NCI-H2171 treated with DMSO at 0.1 percent for 48 hours (cell line): ENCODE data around the gene GLTP.
"Not testable (repeated sequence)": the region's sequence is repeated elsewhere in the genome, so short reads cannot be mapped to it uniquely, and the experiment has no call there.

ENCODE experiments used
- DNase-seq: peaks from one replicate; lab custom pipeline; 2025; lab: John Stamatoyannopoulos, UW

The GLTP gene, protein sequence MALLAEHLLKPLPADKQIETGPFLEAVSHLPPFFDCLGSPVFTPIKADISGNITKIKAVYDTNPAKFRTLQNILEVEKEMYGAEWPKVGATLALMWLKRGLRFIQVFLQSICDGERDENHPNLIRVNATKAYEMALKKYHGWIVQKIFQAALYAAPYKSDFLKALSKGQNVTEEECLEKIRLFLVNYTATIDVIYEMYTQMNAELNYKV

DNA sequence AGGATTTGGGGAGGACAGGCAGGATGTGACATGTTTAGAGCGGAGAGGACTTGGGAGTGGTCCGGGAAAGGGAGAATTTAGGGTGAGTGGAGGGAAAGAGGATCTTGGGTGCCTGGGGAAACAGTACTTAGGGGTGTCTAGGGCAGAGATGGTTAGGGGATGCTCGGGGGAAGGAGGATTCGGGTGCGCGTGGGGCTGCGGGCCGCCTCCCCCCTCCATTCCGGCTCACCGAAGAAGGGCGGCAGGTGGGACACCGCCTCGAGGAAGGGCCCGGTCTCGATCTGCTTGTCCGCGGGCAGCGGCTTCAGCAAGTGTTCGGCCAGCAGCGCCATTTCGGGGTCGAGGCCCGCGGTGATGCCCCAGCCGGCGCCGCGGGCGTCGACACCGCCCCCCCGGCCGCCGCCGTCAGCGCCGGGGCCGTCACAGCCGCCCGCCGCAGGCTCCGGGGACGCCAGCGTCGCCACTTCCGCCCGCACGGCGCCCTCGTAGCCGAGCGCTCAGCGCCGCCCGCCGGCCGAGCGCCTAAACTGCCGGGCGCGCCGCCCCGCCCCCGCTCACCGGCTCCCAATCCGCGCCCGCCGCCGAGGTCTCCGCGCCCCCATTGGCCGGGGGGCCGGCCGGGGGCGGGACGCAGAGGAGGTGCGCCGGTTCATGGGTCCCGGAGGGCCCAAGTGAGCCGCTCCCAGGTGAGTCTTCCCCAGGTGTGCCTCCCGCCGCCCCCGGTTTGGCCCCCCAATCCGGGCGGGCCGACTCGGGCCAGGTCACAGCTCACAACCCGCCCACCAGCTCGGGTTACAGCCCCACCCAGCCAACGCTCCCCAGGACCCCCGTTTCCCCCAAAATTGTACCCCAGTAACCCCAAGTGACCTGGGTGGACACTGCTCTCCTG is at the start of gene GLTP:
Gene GLTP (minus strand): TSS at position 499 of the 889 bp plus-strand sequence. CDS start 167 bp downstream, at position 332.
- DNase-seq, result peak; percentile 82

DNA sequence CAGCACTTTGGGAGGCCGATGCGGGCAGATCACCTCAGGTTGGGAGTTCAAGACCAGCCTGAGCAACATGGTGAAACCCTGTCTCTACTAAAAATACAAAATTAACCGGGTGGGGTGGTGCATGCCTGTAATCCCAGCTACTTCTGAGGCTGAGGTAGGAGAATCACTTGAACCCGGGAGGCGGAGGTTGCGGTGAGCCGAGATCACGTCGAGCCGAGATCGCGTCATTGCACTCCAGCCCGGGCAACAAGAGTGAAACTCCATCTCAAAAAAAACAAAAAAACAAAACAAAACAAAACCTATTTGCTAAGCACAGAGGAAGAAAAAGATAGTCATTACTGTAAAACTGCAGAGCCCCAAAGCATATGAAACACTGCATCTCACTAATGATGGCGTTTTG is 49.0 kb upstream of the GLTP start:
- DNase-seq, result not testable (repeated sequence)

DNA sequence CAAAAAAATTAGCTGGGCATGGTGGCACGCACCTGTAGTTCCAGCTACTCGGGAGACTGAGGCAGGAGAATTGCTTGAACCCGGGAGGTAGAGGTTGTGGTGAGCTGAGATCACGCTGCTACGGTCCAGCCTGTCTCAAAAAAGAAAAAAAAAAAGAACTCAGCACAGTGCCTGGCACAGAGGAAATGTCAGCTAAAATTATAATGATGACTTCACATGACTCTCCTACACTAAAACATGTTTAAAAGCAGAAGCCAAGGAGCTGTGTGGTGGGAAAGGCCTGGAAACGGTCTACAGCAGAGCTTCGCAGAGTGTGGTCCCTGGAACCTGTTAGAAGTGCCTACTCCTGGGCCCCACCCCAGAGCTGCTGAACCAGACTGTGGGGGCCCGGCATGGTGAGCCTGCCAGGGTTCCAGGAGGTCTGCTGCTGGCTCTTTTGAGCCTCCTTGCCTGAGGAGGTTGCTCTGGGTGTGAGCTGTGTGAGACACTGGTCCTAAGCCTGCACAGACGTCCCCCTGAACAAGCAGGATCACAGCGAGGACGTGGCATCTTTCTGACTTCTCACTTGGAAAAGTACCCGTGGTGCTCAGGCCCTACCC is 47.8 kb upstream of the GLTP start:
- DNase-seq, result no peak

DNA sequence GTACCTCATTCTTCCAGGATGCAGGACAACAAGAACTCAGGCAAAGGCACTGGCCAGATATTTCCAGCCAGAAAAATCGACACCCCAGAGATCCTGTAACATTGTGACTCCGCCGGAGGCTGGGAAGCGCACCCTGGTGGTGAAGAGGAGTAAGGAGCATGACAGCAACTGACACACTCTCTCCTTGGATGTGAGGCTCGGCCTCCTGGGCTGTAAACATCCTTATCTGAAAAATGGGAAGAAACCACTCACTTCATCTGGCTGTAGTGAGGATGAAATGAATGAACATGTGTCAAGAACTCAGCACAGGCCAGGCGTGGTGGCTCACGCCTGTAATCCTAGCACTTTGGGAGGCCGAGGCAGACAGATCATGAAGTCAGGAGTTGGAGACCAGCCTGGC is 47.3 kb upstream of the GLTP start:
- peak; percentile 10 for DNase-seq

DNA sequence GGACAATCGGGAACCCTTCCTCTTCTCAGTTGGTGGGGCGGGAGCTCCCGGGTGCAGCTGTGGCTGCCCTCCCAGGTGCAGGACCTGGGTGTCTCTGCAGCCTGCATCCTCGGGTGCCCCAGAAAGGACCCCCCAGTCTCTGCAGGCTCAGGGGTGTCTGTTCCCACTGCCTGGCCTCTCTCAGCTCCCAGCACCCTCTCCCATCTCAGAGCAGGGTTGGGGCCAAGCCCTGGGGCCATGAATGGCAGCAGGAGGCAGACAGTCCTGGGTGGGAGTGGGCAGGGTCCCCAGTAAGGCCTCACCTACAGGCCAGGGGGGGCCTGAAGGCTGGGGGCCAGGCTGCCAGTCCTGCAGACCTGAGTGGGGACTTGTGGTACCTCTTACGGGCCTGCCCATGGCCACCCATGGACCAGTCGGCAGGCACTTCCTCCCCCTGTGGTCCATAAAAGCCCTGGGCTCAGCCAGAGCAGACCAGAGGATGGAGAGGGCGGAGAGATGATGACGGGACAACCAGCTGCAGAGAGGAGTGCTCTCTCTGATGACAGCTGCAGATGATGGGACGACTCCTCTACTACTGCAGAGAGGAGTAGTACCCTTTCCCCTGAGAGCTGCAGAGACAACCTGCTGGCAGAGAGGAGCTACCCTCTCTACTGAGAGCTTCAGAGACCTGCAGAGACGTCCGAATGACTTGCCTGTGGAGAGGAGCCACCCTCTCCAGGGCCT is 46.3 kb upstream of the GLTP start:
- DNase-seq, result no peak

DNA sequence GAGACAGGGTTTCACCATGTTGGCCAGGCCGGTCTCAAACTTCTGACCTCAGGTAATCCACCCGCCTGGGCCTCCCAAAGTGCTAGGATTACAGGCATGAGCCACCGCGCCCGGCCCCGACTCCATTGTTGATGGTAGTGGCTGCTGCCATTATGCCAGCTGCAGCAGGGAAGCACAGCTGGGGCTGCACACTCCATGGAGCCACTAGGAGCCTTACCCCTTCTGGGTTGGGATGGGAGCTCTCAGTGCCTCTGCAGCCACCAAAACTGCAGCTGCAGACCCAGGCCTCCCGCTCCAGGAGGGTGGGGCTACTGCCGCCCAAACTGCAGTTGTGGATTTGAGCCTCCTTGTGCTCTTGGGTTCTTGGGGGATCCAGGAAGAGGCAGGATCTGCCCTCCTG is 45.7 kb upstream of the GLTP start:
- DNase-seq, result no peak

DNA sequence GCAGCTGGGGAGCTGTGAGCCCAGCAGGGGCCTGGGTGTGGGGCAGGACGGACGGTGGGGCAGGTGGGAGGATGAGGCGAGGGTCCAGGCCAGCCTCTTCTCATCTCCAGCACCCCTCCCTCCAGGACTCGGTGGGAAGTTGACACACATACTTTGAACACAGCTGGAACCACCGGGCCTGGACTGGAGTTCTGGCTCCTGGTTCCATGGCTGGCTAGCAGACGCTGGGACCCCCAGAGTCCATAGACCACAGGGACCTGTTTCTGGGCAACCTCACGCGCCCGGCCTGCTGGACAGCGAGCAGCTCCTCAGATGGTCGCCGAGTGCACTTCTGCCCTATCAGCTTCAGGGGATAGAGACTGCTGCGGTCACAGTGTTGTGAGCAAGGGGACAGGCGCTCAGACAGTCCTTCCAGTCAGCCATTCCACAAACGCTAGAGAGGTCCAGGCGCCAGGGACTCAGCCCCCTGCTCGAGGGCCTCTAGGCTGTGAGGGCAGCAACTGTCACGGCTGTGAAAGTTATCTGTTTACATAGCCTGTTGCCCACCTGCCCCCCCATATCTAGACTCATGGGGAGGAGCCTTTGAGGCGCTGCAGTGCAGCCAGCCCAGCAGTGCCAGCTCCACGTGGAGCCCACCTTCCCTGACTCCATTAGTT is 45.0 kb upstream of the GLTP start:
- DNase-seq, result no peak

DNA sequence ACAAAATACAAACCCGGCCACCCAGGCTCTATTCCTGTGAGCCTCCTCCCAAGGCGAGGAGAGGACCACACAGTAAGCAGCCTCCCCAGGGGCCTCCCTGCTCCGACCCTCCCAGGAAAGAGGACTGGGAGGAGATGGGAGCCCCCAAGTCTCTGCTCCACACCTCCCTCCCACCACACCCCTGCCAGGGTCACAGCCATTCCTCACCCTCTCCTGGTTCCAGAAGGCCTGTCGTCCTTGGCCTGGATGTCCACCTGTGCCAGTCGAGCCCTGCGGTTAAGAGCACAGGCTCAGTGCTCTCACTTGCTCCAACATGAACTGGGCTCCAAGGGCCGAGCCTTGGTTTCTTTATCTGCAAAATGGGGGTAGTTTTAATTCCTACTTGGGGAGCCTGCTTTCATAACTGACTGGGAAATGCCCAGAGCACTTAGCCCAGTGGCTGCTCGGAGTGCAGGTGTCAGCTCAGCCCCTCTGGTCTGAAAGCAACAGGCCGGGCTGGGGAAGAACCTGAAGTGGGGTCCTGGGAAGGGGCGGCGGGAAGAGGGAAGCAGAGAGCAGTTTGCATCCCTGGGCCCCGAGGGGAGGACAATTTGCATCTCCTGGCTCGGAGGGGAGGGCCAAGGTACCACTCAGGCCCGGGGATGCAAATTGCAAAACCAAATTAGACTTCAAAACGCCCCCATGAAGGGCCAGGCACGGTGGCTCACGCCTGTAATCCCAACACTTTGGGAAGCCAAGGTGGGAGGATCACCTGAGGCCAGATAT is 43.3 kb upstream of the GLTP start:
- no peak for DNase-seq

DNA sequence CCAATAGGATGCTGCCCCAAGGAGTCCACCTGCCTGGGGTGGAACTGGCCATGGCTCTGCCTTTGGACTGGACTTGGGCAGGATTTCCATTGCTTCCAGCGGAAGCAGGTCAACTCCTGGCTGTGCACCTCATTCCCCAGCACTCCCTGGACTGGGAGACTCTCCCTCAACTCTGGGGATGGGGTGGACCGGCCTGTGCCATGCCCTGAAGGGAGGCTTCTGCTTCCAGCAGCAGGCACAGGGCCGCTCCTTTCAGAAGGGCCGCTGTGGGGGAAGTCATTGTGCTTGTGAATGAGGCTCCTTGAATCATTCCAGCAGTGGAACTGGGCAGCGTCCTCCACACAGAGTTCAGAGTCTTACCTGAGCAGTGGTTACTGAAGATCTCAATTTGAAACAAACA is 42.7 kb upstream of the GLTP start:
- DNase-seq, result no peak

DNA sequence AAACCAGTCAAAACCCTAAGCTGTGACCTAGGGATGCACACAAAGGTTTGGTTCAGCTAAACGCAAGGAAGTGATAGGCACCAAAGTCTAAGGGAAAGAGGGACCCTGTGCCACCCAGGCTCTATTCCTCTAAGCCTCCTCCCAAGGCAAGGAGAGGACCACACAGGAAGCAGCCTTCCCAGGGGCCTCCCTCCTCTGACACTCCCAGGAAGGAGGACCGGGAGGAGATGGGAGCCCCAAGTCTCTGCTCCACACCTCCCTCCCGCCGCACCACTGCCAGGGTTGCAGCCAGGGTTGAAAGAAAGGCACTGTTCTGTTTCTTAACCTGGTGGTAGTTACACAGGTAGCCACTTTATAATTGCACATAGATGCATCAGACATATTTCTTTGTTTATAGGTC is 41.6 kb upstream of the GLTP start:
- no peak for DNase-seq

DNA sequence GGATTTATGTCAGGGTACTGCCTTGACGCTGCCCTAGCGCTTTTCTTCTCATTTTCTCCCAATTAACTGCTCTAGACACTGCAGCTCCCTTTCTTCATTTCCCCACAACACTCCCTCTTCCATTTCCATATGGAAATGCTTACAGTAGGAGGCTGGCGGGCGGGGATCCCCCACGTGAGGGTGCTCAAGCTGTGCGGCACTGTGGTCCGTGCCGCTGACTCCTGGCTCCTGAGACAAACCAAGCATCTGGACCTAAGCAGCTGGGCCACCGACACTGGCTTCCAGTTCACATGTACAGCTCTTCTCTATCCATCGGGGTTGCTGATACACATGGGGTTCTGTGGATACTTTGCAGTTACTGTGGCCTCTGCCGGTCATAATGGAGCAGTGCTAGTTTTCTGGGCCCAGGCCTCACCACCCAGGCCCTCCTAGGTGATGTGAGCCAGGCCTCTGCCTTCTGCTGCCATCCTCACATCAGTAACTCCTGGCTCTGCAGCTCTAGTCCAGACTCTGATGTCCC is 40.0 kb upstream of the GLTP start:
- DNase-seq, result no peak

DNA sequence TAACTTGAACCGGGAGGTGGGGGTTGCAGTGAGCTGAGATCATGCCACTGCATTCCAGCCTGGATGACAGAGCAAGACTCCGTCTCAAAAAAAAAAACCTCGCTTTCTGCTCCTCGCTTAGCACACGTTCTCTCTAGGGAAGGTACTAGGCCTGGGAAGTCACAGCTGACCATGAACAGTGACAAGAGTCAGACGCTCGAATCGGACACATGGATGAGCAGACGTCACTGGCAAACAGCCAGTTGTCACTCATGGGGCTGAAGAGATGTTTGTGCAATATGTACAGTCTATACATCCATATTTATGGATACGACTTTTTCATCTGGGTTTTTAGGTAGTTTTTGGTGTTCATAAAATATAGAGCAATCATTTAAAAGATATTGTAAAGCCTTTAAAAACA is 39.1 kb upstream of the GLTP start:
- no peak for DNase-seq

DNA sequence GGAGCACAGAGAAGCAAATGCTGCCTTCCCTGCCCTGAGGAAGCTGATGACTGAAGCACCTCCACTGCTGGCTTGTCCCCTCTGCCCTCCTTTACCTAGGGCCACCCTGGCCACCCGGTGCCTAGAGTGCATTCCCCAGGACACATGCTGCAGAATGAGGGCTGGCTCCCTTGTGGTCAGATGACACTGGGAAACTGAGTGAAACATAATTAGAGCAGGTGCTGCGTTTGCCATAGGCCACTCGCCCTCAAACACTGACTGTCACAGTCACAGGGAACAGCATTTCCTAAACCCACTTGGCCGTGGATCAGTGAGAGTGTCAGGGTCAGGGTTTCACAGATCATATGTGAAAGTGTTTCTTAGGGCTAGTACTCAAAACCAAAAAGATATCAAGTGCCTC is 35.7 kb upstream of the GLTP start:
- DNase-seq, result no peak

DNA sequence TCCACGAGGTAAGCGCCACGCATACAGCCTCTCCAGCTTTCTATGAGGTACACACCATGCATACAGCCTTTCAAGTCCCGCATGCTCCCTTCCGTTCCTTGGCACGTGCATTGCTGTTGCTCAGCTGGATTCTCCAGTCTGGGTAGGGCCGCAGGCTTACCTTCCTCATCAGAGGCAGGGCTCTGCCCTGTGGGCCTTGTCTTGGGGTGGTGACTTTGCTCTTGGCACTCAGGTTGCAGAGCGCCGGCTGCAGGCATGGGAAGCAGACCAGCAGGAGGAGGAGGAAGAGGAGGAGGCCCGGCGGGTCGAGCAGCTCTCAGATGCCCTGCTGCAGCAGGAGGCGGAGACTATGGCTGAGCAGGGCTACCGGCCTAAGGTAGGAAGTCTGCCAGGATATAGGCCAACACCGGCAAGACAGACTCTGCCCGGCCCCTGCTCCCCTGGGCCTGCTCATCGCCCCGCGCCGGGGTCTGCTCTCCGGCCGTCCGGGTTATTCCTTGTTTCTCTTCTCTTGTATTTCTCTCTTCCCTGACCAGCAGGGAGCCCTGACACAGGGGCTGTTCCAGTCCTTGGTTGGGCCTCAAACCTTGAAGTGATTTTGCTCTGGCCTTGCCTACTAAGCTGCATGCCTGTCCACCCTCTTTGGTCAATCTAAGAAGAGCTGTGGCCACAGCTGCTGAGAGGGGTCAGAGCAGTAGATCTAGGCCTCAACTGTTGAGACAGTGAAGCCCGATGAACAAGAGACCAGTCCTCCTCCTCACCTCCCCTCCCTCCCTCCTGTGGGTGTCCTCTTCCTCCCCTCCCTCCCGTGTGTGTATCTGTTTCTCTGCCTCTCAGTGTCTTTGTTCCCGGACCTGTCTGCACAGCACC is 35.1 kb upstream of the GLTP start:
- DNase-seq, result no peak

DNA sequence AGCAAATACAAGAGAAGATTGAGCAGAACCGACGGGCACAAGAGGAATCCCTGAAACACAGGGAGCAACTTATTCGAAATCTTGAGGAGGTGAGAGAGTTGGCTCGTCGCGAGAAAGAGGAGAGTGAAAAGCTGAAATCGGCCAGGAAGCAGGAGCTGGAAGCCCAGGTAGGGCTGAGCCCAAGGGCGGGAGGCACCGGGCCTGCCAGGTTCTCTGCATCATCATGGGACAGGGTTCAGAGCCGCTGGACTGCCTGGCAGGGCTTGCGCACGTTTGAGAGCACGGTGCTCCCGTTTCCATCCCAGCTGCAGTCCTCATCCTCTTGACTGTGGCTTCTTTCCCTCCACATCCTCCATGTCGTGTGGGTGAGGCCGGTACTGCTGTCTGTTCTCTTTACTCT is 34.1 kb upstream of the GLTP start:
- DNase-seq, result no peak

DNA sequence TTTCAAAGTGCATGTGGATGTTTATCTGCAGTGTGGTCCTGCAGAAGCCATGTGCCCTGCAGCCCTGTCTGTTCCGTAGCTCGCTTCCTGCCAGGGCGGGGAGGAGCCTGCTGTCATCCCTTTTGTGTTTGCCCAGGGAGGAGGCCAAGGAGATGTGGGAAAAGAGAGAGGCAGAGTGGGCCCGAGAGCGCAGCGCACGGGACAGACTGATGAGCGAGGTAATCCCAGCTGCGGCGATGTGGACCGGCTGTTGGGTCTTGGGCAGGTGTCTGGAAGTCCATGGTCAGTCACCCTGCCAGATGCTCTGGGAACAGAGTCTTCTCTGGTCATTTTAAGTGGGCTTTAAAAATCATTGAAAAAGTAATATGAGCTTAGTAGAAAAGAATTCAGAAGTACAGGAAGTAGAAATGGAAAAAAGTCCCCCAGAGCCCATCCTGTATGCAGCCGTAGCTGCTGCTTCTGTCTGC is 32.5 kb upstream of the GLTP start:
- no peak for DNase-seq

DNA sequence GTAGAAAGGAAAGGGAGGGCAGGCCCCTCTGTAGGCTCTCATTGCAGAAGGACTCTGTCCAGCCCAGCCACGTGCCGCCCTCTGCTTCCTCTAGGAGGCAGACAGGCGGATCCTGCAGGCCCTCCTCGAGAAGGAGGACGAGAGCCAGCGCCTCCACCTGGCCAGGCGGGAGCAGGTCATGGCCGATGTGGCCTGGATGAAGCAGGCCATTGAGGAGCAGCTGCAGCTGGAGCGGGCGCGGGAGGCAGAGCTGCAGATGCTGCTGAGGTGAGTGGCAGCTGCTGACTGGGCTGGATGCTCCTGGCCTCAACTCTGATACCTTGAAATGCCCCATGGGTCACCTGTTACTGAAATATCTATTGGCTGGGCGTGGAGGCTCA is 30.6 kb upstream of the GLTP start:
- no peak for DNase-seq

DNA sequence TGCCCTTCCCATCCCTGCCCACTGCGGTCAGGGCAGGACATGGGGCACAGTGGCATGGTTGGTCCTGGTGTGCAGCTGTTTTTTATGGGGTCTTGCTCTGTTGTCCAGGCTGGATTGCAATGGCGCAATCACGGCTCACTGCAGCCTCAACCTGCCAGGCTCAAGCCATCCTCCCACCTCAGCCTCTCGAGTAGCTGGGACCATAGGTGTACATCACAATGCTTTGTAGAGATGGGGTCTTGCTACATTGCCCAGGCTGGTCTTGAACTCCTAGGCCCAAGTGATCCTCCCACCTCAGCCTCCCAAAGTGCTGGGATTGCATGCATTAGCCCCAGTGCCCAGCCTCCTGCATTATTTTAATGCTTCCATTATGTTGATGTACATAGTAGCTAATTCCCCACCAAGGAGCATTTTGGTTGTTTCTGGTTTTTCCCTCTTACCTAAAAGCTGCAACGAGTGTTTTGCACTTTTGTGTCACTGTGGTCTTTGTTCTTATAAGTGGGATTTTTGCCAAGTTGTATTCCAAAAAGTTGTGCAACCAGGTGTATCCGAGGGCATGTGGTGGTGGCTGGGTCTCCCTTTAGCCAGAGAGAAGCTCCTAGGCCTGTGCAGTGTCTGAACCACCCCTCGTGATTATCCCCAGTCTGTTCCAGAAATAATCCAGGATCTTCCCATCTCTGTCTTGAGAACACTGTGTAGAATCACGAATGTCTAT is 30.1 kb upstream of the GLTP start:
- DNase-seq, result no peak

DNA sequence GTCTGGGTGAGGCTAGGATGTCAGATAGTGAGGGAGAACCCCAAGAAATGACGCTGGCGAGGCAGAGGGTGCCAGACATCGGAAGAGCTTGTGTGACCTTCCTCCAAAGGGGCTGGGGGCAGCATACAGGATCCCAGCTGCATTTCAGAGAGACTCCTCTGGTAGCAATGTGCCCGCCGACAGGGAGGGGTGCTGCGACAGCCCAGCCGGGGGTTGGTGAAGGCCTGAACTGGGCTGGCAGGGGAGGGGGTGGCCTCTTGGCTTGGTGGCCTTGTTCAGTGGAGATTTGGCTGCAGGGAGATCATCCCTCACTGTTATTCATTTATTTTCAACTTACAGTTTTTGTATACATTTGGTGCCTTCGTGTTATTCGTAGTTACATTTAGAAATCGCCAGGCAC is 25.0 kb upstream of the GLTP start:
- DNase-seq, result no peak
